ENCODE data around the gene ZNF775.

The ZNF775 gene

GRCh38 chr7:150446288-150446938 lies 67.3 kb downstream of the ZNF775 start:
- no peak overlapping the region for H3K4me3 ChIP-seq (ENCODE audit: low read length)

More at GRCh38 chr7:150446288-150446938, 67.3 kb downstream of the ZNF775 start:
- Histone ChIP-seq H3K27ac (ENCODE audit: low read length) (no peak overlapping the region), H3K9me3 (ENCODE audit: control insufficient read depth, low read depth, low read length) (no peaks in the 10 kb centered on the region), H3K4me1 (ENCODE audit: control insufficient read depth, low read depth, low read length) (no peaks in the 10 kb centered on the region), H3K27me3 (ENCODE audit: control insufficient read depth, insufficient read depth, low read length) (peaks cover 20% of the 10 kb centered on the region), H3K36me3 (ENCODE audit: control insufficient read depth, low read depth, low read length) (no peaks in the 10 kb centered on the region), H3K9ac (ENCODE audit: low read length) (no peak overlapping the region)

All from iPS-18a (cell line).